HG03097 (cell line): ENCODE results near the gene TNNI3K.

Experiments used
- ATAC-seq: cut with Tn5 transposase; IDR thresholded peaks from one replicate; pipeline ENCODE4 v1.9.1; 2021; ENCODE audit not compliant: unreplicated experiment, low FRiP score

Gene TNNI3K

GRCh38 chr1:74531796-74532195 lies 296.6 kb downstream of the TNNI3K start:
- ATAC-seq: no peak

GRCh38 chr1:74534241-74534640 lies 299.1 kb downstream of the TNNI3K start:
- ATAC-seq: no peak

GRCh38 chr1:74545821-74546220 lies 310.6 kb downstream of the TNNI3K start:
- no peak for ATAC-seq

- no peak for ATAC-seq
Observed at GRCh38 chr1:74548961-74549750, 314.0 kb downstream of the TNNI3K start.

GRCh38 chr1:74549932-74550331 lies 314.7 kb downstream of the TNNI3K start:
- ATAC-seq: no peak

- no peak for ATAC-seq
Observed at GRCh38 chr1:74570797-74571492, 335.8 kb downstream of the TNNI3K start.

- no peak for ATAC-seq
Observed at GRCh38 chr1:74571493-74571800, 336.3 kb downstream of the TNNI3K start.

- no peak for ATAC-seq
Observed at GRCh38 chr1:74571891-74572290, 336.7 kb downstream of the TNNI3K start.

- no peak for ATAC-seq
Observed at GRCh38 chr1:74578101-74578500, 342.9 kb downstream of the TNNI3K start.

- ATAC-seq: peak; percentile 99
Observed at GRCh38 chr1:74579425-74579824, 344.2 kb downstream of the TNNI3K start.

GRCh38 chr1:74583397-74583796 lies 348.2 kb downstream of the TNNI3K start:
- no peak for ATAC-seq

- no peak for ATAC-seq
Observed at GRCh38 chr1:74584185-74584584, 349.0 kb downstream of the TNNI3K start.

GRCh38 chr1:74586253-74586897 lies 351.2 kb downstream of the TNNI3K start:
- no peak for ATAC-seq

- no peak for ATAC-seq
Observed at GRCh38 chr1:74587888-74588287, 352.7 kb downstream of the TNNI3K start.

GRCh38 chr1:74590288-74590687 lies 355.1 kb downstream of the TNNI3K start:
- no peak for ATAC-seq

GRCh38 chr1:74591949-74592348 lies 356.8 kb downstream of the TNNI3K start:
- ATAC-seq: no peak

- no peak for ATAC-seq
Observed at GRCh38 chr1:74592580-74593355, 357.6 kb downstream of the TNNI3K start.
